ENCODE measurements around the gene UBA6. TPM values are rescaled to one million over a fixed set of nuclear protein-coding genes. Genes with fewer than 3 reads are reported as not detected.
A peak's percentile ranks its signal among the peaks of the same experiment; 100 is the strongest.

The UBA6 gene
- total and polyA plus RNA-seq, 2 of the 4 experiments (the other 2 are of a cell fraction): 29.2 to 268 TPM

- no peak for TF ChIP-seq ELK1 (IDR thresholded peaks at IDR 0.05; ENCODE audit: borderline replicate concordance, low read depth, low read length)
These were observed 42.2 kb upstream of the UBA6 start (continued) for GRCh38 chr4:67743194-67743593.

GRCh38 chr4:67736262-67736661, 35.3 kb upstream of the UBA6 start:
- no peaks in the 10 kb centered on the region for H3K79me1 ChIP-seq (ENCODE audit: low read depth in 1 of 2, low read length in 2 of 2)
- no peak for ATAC-seq (ENCODE audit: low read depth)
- no peak overlapping the region for H2AK5ac ChIP-seq (ENCODE audit: low read depth, low read length)
- no peak overlapping the region for H3K4ac ChIP-seq (ENCODE audit: low read depth, low read length)
- dilution Hi-C loops (cut with HindIII; ENCODE audit: low sequenced_read_pairs, unreplicated experiment): no loop called here
- intact Hi-C loops (cut with micrococcal nuclease): no loop called here
- H4K5ac ChIP-seq (ENCODE audit: low read depth, low read length): no peak overlapping the region
- no peak overlapping the region for H2BK120ac ChIP-seq (ENCODE audit: low read depth, low read length)
- no peak overlapping the region for H4K91ac ChIP-seq (ENCODE audit: insufficient read depth, low read depth, low read length)
- H2BK5ac ChIP-seq (ENCODE audit: low read depth, low read length, poor library complexity, severe bottlenecking): no peak overlapping the region
- no peak overlapping the region for H2AK9ac ChIP-seq (replicated peaks; ENCODE audit: low read depth, low read length, poor library complexity)
- no peak overlapping the region for H3K27ac ChIP-seq (ENCODE audit: insufficient read depth, low read length)
- ChIA-PET CTCF (interaction anchor here (0.9 to 2.6 kb wide), 2 partner anchors 9 to 10 kb away, joined by 3 to 7 read pairs; no protein-coding TSS in a partner anchor), POLR2A (ENCODE audit: unreplicated experiment) (no interaction called here)
- H4K8ac ChIP-seq (ENCODE audit: low read depth in 2 of 2, low read length in 2 of 2): no peak overlapping the region
- no peaks in the 10 kb centered on the region for H3K4me1 ChIP-seq (ENCODE audit: control insufficient read depth, insufficient read depth, low read length)
- peak; percentile 74 for TF ChIP-seq CEBPB (IDR thresholded peaks at IDR 0.05; ENCODE audit: low read depth, low read length)
- no peak for TF ChIP-seq MXI1 (IDR thresholded peaks at IDR 0.05; ENCODE audit: borderline replicate concordance, low read depth, low read length)
- H3K4me2 ChIP-seq (ENCODE audit: low read depth, low read length): no peak overlapping the region
- H3K9me3 ChIP-seq (ENCODE audit: control insufficient read depth, insufficient read depth, low read length): no peaks in the 10 kb centered on the region
- no TSS peak for BruUV-seq (replicated peaks)
- H3K27me3 ChIP-seq (ENCODE audit: control insufficient read depth, insufficient read depth, low read length): no peaks in the 10 kb centered on the region
- H3K36me3 ChIP-seq (ENCODE audit: control insufficient read depth, insufficient read depth, low read length): no peaks in the 10 kb centered on the region
- H2AFZ ChIP-seq (replicated peaks; ENCODE audit: low read length, poor library complexity): no peak overlapping the region
- no peak for DNase-seq
- no peak overlapping the region for H3K4me3 ChIP-seq (ENCODE audit: insufficient read depth, low read depth, low read length)
- no peak overlapping the region for H3K23ac ChIP-seq (ENCODE audit: low read depth, low read length)
- H3K14ac ChIP-seq (replicated peaks; ENCODE audit: low read depth, low read length): no peak overlapping the region
- no peak overlapping the region for H3K9ac ChIP-seq (ENCODE audit: low read depth, low read length)
- H2BK15ac ChIP-seq (ENCODE audit: low read depth, low read length): no peak overlapping the region
- in situ Hi-C loops (cut with MboI; ENCODE audit: low sequenced_read_pairs): no loop called here
- no CpG with 5 or more reads among the region's 1 CpG for WGBS, 2 experiments (ENCODE audit: extremely low coverage in 2 of 2, insufficient read length in 1 of 2)
- no peaks in the 10 kb centered on the region for H4K20me1 ChIP-seq (ENCODE audit: insufficient read depth, low read length)
- H2BK20ac ChIP-seq (ENCODE audit: low read depth, low read length): no peak overlapping the region
- H3K18ac ChIP-seq (ENCODE audit: low read depth, low read length): no peak overlapping the region
- no peaks in the 10 kb centered on the region for H3K9me1 ChIP-seq (ENCODE audit: insufficient read depth, low read length)
- no peak overlapping the region for H3K56ac ChIP-seq (ENCODE audit: extremely low read depth, insufficient read depth, low read length)
